Stimulated activated CD4-positive, alpha-beta T cell treated with anti-CD3 and anti-CD28 coated beads, Interleukin-15, amount 100 ng/mL, for 48 hours (primary cell): ENCODE data around the gene TIAL1.
"Not testable (repeated sequence)": the region's sequence is repeated elsewhere in the genome, so short reads cannot be mapped to it uniquely, and the experiment has no call there.

Experiments used
- DNase-seq, 2 donors: peaks; one replicate each; pipeline ENCODE4 v3.0.0-alpha.2; 2020; ENCODE audit warnings: low read depth in 2 of 2

Gene TIAL1

DNA sequence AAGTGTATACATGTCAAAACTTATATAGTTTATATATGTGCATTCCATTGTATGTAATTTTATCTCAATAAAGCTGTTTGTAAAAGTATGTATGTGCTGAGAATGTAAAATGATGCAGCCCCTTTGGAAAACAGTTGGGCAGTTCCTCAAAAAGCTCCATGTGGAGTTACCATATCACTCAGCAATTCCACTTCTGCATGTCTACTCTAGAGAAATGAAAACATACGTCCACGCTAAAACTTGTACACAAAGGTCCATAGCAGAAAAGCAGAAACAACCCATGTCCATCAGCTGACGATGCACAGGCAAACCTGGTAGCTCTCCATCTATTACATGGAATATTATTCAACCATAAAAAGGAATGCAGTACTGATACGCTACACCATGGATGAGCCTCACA lies 45.9 kb downstream of the TIAL1 start:
- DNase-seq: no peak

DNA sequence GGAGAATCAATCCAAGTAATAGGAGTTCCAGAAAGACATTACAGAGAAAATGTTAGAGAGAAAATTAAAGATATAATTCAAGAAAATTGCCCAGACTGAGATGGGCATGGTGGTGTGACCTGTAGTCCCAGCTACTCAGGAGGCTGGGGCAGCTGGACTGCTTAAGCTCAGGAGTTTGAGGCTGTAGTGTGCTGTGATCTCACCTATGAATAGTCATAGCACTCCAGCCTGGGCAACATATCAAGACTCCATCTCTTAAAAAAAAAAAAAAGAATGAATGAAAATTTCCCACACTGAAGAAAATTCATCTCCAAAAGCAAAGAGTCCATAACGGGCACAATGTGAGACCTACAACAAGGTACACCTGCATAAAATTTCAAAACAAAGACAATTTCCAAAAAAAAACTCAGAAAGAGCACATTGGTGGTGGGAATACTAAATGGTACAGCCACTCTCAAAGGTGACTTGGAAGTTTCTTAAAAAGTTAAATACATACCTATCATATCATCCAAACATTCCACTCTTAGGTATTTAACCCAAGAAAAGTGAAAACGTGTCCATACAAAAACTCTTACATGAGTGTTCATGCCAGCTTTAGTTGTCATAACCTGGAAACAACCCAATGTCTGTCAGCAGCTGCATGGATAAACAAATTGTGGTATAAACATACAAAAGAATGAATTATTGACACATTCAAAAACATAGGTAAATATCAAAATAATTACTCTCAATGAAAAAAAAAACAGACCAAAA lies 47.3 kb downstream of the TIAL1 start:
- DNase-seq: no peak

DNA sequence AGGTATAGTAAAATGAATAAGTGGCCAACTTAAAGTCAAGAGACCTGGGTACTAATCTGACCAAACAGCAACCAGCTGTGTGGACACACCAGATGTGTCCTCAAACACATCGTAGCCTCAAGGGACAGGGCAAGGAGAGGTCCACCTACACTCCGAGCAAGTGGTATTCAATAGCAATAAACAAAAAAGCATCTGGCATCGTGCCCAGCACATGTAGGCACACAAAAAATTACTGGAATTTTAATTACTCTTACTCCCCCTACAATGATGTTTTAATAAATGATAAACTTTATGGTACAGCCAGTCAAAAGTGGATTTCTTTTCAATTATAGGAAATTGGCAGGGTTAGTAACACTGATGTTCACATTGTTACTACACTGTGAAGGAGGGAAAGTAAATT lies 50.8 kb downstream of the TIAL1 start:
- DNase-seq: no peak

DNA sequence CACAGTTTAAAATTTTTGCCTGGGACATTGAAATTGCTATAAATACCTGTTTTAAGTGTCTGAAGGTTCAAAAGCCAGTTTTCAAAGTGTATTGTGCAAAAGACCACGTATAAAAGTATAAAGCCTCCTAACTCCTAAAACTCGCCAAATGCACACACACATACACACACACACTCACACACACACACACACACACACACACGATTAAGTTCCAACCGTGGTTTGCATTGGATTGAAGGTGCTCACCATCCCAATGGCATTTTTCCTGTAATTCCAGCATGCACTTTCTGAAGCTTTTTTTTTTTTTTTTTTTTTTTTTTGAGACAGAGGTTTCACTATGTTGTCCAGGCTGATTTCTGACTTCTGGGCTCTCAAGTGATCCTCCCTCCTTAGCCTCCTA lies 51.5 kb downstream of the TIAL1 start:
- no peak for DNase-seq

- DNase-seq: no peak
Measured at GRCh38 chr10:119543814-119544642, 52.7 kb downstream of the TIAL1 start.

DNA sequence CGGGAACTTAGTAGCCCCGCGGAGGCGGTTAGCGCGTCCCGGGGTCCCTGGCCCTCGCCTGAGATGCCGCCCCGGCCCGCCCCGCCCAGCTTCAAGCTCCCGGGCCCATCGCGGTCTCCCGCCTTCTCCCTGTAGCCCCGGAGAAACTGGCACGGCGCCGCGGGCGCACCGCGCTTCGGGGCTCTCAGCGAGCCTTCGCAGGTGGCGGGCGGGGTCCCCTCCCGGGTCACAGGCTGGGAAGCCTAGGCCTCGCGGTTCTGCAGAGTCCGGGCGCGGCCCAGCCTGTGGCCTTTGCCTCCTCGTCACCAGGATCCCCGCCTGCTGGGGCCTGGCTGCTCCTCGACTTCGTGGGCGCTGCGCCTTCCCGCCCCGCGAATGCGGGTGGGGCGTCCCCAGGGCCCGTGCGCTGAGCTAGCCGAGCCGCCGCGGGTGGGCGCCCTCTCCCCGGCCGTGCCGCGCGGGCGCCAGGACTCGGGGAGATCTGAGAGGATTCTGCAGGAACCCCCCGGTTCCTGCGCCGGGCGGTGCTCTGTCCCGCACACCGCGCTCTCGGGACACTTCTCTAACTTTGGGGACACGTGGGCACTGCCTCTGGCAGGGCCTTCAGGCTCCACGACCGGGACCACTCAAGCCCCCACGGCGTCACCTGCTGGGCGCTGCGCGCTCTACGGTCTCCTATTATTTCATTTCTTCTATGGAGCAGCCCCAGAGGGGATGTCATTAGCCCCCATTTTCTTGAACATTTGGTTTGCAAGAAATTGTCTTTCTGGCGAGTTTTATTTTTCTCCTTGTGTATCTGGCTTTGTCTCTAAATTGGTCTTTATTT lies 53.6 kb downstream of the TIAL1 start:
- peak; percentile 44 to 47 for DNase-seq

GRCh38 chr10:119542357-119542987 lies 54.3 kb downstream of the TIAL1 start, which contains the start of gene RGS10:
TSS of gene RGS10 (minus strand) at chr10:119542719. CDS start at chr10:119542638, 81 bp downstream.
- peak; percentile 76 to 85 for DNase-seq

DNA sequence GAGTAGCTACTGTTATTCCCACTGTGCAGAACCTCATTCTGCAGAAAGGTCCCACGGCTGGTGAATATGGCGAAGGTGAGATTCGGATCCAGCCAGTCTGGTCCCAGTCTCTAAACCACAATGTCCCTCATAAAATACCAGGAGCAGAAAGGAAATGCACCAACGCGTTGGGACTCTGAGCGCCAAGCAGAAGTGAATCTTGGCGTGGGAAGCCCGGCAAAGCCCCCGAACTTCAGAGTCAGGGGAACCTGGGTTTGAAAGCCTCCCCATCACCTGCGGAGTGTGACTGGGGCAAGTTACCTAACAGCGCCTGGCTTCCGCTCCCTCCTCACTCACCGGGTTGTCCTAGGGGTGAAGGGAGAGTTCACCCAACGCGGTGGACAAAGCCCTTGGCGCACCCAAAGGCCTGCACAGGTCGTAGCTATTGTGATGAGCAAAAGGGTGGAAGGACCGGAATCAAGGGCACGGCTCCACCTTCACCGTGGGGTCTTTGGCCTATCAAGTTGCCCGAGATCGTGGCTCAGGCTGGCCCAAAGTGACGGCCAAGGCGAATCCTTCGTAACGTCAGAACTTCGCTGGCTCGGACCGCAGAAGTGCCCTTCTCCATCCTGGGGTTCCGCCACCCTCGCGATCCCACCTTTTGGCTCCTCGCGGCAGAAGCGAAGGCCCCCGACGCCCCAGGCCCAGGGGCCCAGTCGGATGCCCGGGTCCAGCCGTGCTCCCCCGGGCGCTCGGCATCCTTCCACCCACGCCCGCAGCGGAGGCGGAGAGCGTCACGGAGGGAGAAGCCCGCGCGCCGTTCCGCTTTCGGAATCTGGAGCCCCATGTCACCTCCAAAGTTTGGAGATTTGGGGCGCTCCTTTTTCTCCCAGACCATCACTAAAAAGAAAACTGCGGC lies 55.1 kb downstream of the TIAL1 start:
- peak; percentile 40 to 57 for DNase-seq

GRCh38 chr10:119541046-119541445 lies 55.7 kb downstream of the TIAL1 start:
- DNase-seq: no peak

DNA sequence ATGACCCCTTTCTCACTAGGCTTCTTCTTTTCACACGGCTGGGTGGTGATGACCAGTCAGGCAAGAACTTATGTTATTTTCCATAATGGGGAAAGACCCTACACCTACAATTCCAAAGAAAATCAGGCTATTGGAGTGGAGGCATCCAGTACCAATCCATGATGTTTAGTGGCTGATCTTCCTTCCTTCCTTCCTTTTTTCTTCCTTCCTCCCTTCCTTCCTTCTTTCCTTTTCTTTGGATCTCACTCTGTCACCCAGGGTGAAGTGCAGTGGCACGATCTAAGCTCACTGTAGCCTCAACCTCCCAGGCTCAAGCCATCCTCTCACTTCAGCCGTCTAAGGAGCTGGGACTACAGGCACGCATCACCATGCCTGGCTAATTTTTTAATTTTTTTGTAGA lies 56.7 kb downstream of the TIAL1 start:
- DNase-seq: no peak

- DNase-seq: no peak
Measured at GRCh38 chr10:119539359-119539825, 57.4 kb downstream of the TIAL1 start.

- DNase-seq: peak in 1 of 2 donors; percentile 55
Measured at GRCh38 chr10:119538632-119539358, 58.0 kb downstream of the TIAL1 start.

GRCh38 chr10:119537953-119538630 lies 58.7 kb downstream of the TIAL1 start:
- DNase-seq: no peak

GRCh38 chr10:119536508-119537025 lies 60.2 kb downstream of the TIAL1 start:
- no peak for DNase-seq

- no peak for DNase-seq
Measured at GRCh38 chr10:119535837-119536507, 60.8 kb downstream of the TIAL1 start.

- DNase-seq: no peak
Measured at GRCh38 chr10:119535305-119535704, 61.5 kb downstream of the TIAL1 start.

GRCh38 chr10:119533473-119533872 lies 63.3 kb downstream of the TIAL1 start:
- no peak for DNase-seq

DNA sequence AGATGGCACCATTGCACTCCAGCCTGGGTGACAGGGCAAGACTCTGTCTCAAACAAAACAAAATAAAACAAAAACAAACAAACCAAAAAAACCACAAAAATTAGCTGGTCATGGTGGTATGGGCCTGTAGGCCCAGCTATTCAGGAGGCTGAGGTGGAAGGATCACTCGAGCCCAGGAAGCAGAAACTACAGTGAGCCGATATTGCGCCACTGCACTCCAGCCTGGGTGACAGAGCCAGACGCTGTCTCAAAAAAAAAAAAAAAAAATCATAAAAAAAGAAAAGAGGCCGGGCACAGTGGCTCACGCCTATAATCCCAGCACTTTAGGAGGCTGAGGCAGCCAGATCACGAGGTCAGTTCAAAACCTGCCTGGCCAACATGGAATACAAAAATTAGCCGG lies 64.0 kb downstream of the TIAL1 start:
- DNase-seq: not testable (repeated sequence)
